ACC112 (cell line): Measurements from ENCODE around the gene DHX38.

Source experiments
- H2AFZ ChIP-seq: fragments of 200-600 bp; sonication (generic); one replicate; pipeline ENCODE4 v1.6.0; 2017; ENCODE audit warnings: antibody characterized with exemption, low read length; ENCODE audit not compliant: unreplicated experiment
- H3K27ac ChIP-seq: fragments of 200-600 bp; sonication (generic); 2 replicates; pipeline ENCODE4 v1.5.1; 2014; ENCODE audit warnings: low read depth, mild to moderate bottlenecking, antibody characterized with exemption, low read length, moderate library complexity
- H3K27me3 ChIP-seq: fragments of 200-600 bp; sonication (generic); 2 replicates; pipeline ENCODE4 v1.6.1; 2014; ENCODE audit warnings: mild to moderate bottlenecking, antibody characterized with exemption, low read length, moderate library complexity, mixed read lengths; ENCODE audit not compliant: insufficient read depth
- H3K36me3 ChIP-seq: fragments of 200-600 bp; sonication (generic); 2 replicates; pipeline ENCODE4 v1.6.1; 2016; ENCODE audit warnings: mild to moderate bottlenecking, antibody characterized with exemption, low read length, moderate library complexity, mixed read lengths; ENCODE audit not compliant: insufficient read depth
- H3K4me1 ChIP-seq: fragments of 200-600 bp; sonication (generic); one replicate; pipeline ENCODE4 v1.6.1; 2016; ENCODE audit warnings: low read length, mixed read lengths; ENCODE audit not compliant: insufficient read depth, unreplicated experiment, control insufficient read depth
- H3K4me3 ChIP-seq: fragments of 200-600 bp; sonication (generic); 2 replicates; pipeline ENCODE4 v1.5.1; 2014; ENCODE audit warnings: mild to moderate bottlenecking, low read depth, low read length
- H3K79me2 ChIP-seq: fragments of 200-600 bp; sonication (generic); one replicate; pipeline ENCODE4 v1.6.0; 2016; ENCODE audit warnings: low read length; ENCODE audit not compliant: control insufficient read depth, unreplicated experiment, insufficient read depth

Gene DHX38

DNA sequence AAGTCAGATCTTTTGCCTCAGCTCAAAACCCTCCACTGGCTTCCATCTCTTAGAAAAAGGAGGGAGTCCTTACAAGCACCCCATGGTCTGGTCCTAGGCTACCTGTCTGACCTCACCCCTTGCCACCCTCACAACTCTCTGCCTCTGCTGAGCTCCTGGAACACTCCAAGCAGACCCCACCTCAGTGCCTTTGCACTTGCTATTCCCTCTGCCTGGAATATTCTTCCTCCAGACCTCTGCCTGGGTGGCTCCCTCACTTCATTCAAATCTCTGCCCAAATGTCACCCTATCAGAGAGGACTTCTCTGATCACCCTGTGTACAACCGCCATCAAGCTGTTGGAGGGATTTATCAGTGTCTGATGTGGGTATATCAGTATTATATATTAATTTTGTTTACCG, 40.9 kb downstream of the DHX38 start:
- Histone ChIP-seq H3K79me2 (no peaks in the 10 kb centered on the region), H3K27ac (no peak overlapping the region), H3K4me1 (no peaks in the 10 kb centered on the region), H3K4me3 (no peak overlapping the region), H3K36me3 (no peaks in the 10 kb centered on the region), H2AFZ (no peak overlapping the region), H3K27me3 (peaks cover 5% of the 10 kb centered on the region; the same call in 1 of the 2 replicates)

DNA sequence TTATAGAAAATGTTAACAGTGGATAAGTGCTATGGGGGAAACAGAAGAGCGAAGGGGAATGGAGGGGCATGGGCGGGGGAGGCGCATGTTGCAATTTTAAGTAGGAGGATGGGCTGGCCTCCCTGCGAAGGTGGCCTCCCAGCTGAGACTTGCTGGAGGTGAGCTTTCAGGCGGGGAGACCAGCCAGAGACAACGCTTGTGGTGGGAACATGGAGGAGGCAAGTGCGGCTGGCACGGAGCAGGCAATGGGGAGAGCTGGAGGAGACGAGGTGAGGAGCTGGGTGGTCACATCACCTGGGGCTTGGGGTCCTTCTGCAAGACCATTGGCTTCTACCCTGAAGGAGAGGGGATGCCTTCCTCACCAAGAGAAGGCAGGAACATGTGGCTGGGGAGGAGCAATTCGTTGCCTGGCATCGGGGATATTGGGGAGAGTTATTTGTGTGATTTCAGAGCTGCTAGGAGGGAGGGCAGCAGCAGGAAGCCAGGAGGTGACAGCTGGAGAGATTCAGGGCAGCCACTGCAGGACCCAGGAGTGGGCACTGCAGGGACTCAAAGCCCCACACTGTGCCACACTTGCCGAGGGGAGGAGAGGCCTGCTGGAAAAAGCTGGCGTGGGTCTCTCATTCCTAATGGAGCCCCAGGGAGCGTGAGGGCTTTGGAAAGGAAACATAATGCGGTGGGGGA, 43.9 kb downstream of the DHX38 start:
- Histone ChIP-seq H3K27ac (no peak overlapping the region), H3K79me2 (no peaks in the 10 kb centered on the region), H2AFZ (no peak overlapping the region)

DNA sequence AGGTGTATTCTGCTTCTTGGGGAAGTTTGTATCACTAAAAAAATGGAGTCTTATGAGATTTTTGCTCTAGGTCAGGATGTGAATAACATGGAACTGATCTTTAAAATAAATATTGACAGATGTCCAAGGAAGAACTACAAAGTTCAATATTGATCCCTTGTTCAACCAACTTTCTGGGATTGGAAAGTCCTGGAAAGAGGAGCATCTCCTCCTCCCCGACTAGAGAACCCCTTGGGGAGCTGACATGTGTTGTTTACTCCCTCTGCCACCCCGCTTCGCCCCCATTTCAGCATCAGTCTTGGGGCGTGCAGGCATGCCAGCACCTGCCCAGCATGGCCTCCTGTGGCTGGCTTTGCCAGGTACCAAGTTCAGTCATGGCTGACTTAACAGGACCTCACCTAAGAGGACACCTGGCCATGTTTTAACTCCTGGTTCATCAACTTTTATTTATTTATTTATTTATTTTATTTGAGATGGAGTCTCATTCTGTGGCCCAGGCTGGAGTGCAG, 44.5 kb downstream of the DHX38 start:
- Histone ChIP-seq H3K4me1 (no peaks in the 10 kb centered on the region), H2AFZ (no peak overlapping the region), H3K36me3 (no peaks in the 10 kb centered on the region), H3K4me3 (no peak overlapping the region), H3K27ac (no peak overlapping the region), H3K79me2 (no peaks in the 10 kb centered on the region), H3K27me3 (peaks cover 5% of the 10 kb centered on the region; the same call in 1 of the 2 replicates)

More for the DNA sequence above, 43.9 kb downstream of the DHX38 start:
- Histone ChIP-seq H3K4me3 (no peak overlapping the region), H3K36me3 (no peaks in the 10 kb centered on the region), H3K4me1 (no peaks in the 10 kb centered on the region), H3K27me3 (peaks cover 5% of the 10 kb centered on the region; the same call in 1 of the 2 replicates)

DNA sequence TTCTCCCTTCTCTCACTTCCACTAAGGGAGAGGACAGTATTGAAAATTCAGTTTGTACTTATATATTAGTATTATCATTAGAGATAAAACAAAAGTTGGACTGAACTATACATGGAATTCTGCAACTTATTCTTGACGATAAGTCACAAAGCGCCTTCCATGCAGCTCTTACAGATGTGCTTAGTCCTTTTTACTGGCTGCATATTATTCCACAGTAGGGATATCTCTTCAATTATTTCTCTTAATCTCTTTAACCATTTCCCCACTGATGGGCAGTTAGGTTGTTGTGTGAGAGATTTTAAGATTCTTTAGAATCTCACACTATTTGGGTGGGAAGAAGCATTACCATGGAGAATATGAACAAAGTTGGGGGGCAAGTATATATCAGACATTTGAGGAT, 46.3 kb downstream of the DHX38 start:
- Histone ChIP-seq H2AFZ (no peak overlapping the region), H3K27me3 (peaks cover 5% of the 10 kb centered on the region; the same call in 1 of the 2 replicates), H3K36me3 (no peaks in the 10 kb centered on the region), H3K4me1 (no peaks in the 10 kb centered on the region), H3K27ac (no peak overlapping the region), H3K79me2 (no peaks in the 10 kb centered on the region), H3K4me3 (no peak overlapping the region)

DNA sequence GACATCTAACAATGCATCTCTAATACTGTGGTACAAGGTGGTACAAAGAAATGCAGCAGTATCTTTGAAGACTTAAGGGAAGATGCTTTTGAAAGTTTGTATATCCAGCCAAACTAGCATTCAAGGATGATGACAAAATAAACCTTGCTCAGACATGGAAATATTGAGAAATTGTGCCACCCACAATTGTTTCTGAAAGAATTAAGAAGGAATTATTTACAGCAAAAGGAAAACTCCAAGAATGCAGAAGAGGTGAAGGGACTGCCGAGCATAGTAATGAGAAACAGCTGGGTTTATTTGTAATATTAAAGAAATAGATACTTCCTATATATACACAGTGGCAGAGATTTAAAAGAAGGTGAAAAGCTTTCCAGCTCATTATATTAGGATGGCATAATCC, 48.8 kb downstream of the DHX38 start:
- no peak overlapping the region for H2AFZ ChIP-seq
- no peak overlapping the region for H3K4me3 ChIP-seq
- no peak overlapping the region for H3K27ac ChIP-seq
- H3K36me3 ChIP-seq = no peaks in the 10 kb centered on the region
- no peaks in the 10 kb centered on the region for H3K79me2 ChIP-seq
- no peaks in the 10 kb centered on the region for H3K4me1 ChIP-seq
- peaks cover 5% of the 10 kb centered on the region; the same call in 1 of the 2 replicates for H3K27me3 ChIP-seq

DNA sequence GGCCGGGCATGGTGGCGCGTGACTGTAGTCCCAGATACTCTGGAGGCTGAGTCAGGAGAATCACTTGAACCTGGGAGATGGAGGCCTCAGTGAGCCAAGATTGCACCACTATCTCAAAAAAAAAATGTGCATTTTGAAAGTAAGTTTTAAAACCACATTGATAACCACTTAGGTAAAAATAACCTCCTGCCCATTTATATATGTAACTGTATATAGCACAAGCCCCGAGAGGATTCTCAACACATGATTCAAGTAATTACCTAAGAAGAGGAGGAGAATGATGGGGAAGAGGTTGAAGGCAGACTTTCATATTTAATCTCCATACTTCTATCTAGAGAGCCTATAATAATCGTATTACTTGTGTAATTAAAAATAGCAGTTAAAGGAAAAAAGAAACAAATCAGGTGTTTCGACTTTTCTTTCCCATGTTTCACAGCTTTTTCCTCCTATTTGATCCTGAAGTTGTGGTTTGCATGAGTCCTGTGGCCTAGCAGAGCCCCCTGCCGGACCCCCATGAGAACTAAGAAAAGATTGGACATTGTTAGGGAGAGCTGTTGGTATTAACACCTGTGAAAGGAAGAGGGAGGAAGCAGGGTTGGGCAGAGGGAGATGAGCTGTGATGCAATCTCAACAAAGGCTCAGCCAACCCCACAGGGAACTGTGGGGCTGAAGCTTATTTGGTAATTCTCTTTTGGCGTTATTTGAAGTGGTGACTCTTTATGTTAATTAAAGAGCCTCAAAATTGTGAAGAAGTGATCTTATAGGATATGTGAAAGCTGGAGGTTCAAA, 56.2 kb downstream of the DHX38 start:
- Histone ChIP-seq H2AFZ (no peak overlapping the region), H3K4me1 (no peaks in the 10 kb centered on the region), H3K79me2 (no peaks in the 10 kb centered on the region), H3K27ac (no peak overlapping the region), H3K4me3 (no peak overlapping the region), H3K27me3 (peaks cover 8% of the 10 kb centered on the region; the same call in 1 of the 2 replicates), H3K36me3 (no peaks in the 10 kb centered on the region)

DNA sequence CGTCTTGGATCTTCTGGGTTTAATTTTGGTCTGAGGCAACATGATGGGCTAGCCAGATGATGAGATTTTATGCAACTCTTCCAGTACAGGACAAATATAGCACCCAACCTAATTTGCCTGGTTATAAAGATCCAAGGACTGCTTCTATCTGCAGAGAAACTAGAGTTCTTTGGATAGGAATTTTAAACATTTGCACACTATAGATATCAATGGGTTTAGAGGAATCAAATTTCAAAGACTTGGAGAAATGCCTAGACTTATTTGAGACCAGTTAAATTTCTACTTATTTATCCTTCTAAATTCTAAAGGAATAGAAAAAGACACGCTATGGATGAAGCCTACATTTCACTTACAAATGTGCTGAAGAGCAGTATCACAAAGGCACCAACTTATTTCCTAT, 65.7 kb downstream of the DHX38 start:
- Histone ChIP-seq H3K79me2 (no peaks in the 10 kb centered on the region), H3K36me3 (no peaks in the 10 kb centered on the region), H3K27ac (no peak overlapping the region), H3K4me3 (no peak overlapping the region), H3K27me3 (peaks cover 51% of the 10 kb centered on the region), H2AFZ (no peak overlapping the region), H3K4me1 (no peaks in the 10 kb centered on the region)

DNA sequence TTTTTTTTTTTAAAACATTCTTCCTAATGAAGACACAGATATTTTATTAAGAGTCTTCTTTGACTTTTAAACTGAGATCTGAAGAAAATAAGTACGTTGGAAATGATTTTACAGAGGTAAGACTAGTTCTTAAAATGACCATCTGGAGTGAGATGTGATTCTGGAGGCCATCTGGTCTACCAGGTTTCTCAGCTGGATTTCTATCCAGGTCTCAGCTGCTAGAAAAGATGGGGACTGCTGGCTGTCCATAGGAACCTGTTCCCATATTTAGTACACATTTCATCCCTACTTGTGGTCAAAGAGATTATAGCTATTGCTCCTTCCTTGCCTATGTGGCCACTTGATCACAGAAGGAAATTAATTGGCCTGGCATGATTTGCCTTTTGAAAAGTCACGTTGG, 66.2 kb downstream of the DHX38 start:
- Histone ChIP-seq H3K27ac (no peak overlapping the region), H3K27me3 (peaks cover 55% of the 10 kb centered on the region), H3K4me3 (no peak overlapping the region), H2AFZ (no peak overlapping the region), H3K36me3 (no peaks in the 10 kb centered on the region), H3K79me2 (no peaks in the 10 kb centered on the region), H3K4me1 (no peaks in the 10 kb centered on the region)

DNA sequence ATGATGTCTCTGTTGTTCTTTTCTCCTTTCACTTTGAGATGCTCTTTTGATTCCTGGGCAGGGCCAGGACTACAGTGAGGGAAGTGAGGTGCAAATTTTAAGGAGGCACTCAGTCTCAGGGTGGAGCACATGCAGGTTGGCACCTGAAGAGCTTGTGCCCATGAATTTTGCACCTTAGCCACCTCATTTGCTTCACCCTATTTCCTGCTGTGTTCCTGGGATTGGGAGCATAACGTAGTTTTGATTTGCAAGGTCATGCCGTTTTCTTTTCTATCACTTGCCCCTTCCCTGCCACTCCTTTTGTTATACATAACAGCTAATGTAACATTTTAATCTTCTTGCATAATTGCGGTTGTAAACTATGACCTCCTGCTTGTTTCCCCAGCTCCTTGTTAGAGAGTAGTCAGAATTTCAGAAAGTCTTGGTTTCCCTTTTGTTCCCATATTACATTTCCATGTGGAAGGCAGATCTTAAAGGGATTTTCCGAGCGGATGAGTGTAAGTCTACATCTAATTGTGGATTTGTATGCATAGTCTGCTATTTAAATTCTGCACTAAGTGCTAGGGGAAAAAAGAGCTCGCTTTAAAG, 68.6 kb downstream of the DHX38 start:
- H3K4me1 ChIP-seq = no peaks in the 10 kb centered on the region
- H3K36me3 ChIP-seq = no peaks in the 10 kb centered on the region
- H3K27me3 ChIP-seq = peaks cover 75% of the 10 kb centered on the region
- no peak overlapping the region for H3K4me3 ChIP-seq
- no peak overlapping the region for H2AFZ ChIP-seq
- H3K79me2 ChIP-seq = no peaks in the 10 kb centered on the region
- H3K27ac ChIP-seq = no peak overlapping the region
